K562 (cell line): ENCODE data around the gene DDX54. TPM values are rescaled to one million over a fixed set of nuclear protein-coding genes. Genes with fewer than 3 reads are reported as not detected.

Source experiments
- BACH1 ChIP-seq: fragments of 200-800 bp; sonication (Bioruptor generic); IDR thresholded peaks from 2 replicates; pipeline ENCODE4 v1.6.1; 2016; ENCODE audit warnings: missing genetic modification characterization, missing compliant biosample characterization
- BCOR ChIP-seq: fragments of 450-650 bp; IDR thresholded peaks from 2 replicates; pipeline ENCODE4 v1.6.1; 2016
- ESRRA ChIP-seq: fragments of 450-650 bp; IDR thresholded peaks from 2 replicates; pipeline ENCODE4 v1.6.1; 2014; ENCODE audit warnings: low read depth, mild to moderate bottlenecking, moderate library complexity, borderline replicate concordance
- L3MBTL2 ChIP-seq: fragments of 450-650 bp; IDR thresholded peaks from 2 replicates; pipeline ENCODE4 v1.6.1; 2016; ENCODE audit warnings: mild to moderate bottlenecking, moderate library complexity
- MCM5 ChIP-seq: fragments of 450-650 bp; IDR thresholded peaks from 2 replicates; pipeline ENCODE4 v1.6.1; 2016; ENCODE audit warnings: low read depth
- MTF1 ChIP-seq: fragments of 250-450 bp; sonication (Bioruptor Pico); IDR thresholded peaks from 2 replicates; pipeline ENCODE4 v1.9.0; 2021; ENCODE audit warnings: moderate library complexity, mild to moderate bottlenecking, inconsistent platforms, borderline replicate concordance
- NCOA1 ChIP-seq: fragments of 450-650 bp; IDR thresholded peaks from 2 replicates; pipeline ENCODE4 v1.6.1; 2016; ENCODE audit warnings: low read depth
- RNF2 ChIP-seq: sonication (generic); IDR thresholded peaks from 2 replicates; pipeline ENCODE4 v1.6.1; 2016
- SIN3A ChIP-seq, 2 experiments: fragments of 150-350 bp in 1 of 2; IDR thresholded peaks; 2 replicates each; pipeline ENCODE4 v1.6.1; 2011 to 2016; ENCODE audit warnings: borderline replicate concordance in 2 of 2, low read depth in 2 of 2, low read length in 2 of 2, mild to moderate bottlenecking in 2 of 2, moderate library complexity in 2 of 2; ENCODE audit not compliant: control insufficient read depth in 1 of 2
- TAF7 ChIP-seq: fragments of 450-650 bp; IDR thresholded peaks from 2 replicates; pipeline ENCODE4 v1.6.1; 2016; ENCODE audit warnings: missing genetic modification characterization, missing compliant biosample characterization
- TEAD4 ChIP-seq, 2 experiments: sonication (generic) in 1 of 2; formaldehyde crosslinking in 1 of 2; IDR thresholded peaks; 2 replicates each; pipeline versions ENCODE4 v1.6.1 to v1.8.0; 2012 to 2022; ENCODE audit warnings: borderline replicate concordance in 1 of 2, inconsistent platforms in 1 of 2, low read length in 1 of 2, mild to moderate bottlenecking in 1 of 2, missing genetic modification reagents in 1 of 2
- TGIF2 ChIP-seq: sonication (generic); formaldehyde crosslinking; IDR thresholded peaks from 2 replicates; pipeline ENCODE4 v1.8.1; 2022; ENCODE audit warnings: mild to moderate bottlenecking, missing genetic modification reagents, moderate library complexity
- polyA plus RNA-seq, 8 experiments: library from polyadenylated mRNA; depleted of rRNA in 4 of 8; stranded (reverse) in 5 of 8; unstranded in 3 of 8; fragments of >200 nt; fragmentation: Nextera tagmentation in 2 of 8; fragmentation: Illumina TruSeq in 1 of 8; extraction: Ambion mirVana in 2 of 8; extraction: Trizol in 1 of 8; gene quantifications; 2 replicates each; pipeline versions ENCODE4 v1.2.1 to v1.2.3, GENCODE V29; 2011 to 2014; ENCODE audit warnings: inconsistent platforms in 1 of 8, missing spikeins in 1 of 8
- total RNA-seq, 7 experiments: library from RNA; depleted of rRNA in 6 of 7; stranded (reverse); fragments of >200 nt in 6 of 7; fragmentation: Illumina TruSeq in 2 of 7; extraction: Trizol in 2 of 7; gene quantifications; 2 replicates each; pipeline versions ENCODE4 v1.2.1 to v1.2.3, GENCODE V29; 2011 to 2021; ENCODE audit warnings: low replicate concordance in 1 of 7
- TF ChIP-seq, protein P1 (sequence below), 2 experiments: fragments of 450-650 bp; IDR thresholded peaks; 2 replicates each; pipeline ENCODE4 v1.6.1; 2016; ENCODE audit warnings: mild to moderate bottlenecking in 2 of 2, borderline replicate concordance in 1 of 2, low read depth in 1 of 2, moderate library complexity in 1 of 2
- TF ChIP-seq, protein P2 (sequence below): sonication (generic); formaldehyde crosslinking; IDR thresholded peaks from 2 replicates; pipeline ENCODE4 v1.8.0; 2022; ENCODE audit warnings: mild to moderate bottlenecking, missing genetic modification reagents

Gene DDX54
- total and polyA plus RNA-seq, 9 of the 15 experiments (the other 6 are each of a cell fraction or from before 2014, with no cell fraction given), result 1.4 to 135 (median 51.4) TPM

DNA sequence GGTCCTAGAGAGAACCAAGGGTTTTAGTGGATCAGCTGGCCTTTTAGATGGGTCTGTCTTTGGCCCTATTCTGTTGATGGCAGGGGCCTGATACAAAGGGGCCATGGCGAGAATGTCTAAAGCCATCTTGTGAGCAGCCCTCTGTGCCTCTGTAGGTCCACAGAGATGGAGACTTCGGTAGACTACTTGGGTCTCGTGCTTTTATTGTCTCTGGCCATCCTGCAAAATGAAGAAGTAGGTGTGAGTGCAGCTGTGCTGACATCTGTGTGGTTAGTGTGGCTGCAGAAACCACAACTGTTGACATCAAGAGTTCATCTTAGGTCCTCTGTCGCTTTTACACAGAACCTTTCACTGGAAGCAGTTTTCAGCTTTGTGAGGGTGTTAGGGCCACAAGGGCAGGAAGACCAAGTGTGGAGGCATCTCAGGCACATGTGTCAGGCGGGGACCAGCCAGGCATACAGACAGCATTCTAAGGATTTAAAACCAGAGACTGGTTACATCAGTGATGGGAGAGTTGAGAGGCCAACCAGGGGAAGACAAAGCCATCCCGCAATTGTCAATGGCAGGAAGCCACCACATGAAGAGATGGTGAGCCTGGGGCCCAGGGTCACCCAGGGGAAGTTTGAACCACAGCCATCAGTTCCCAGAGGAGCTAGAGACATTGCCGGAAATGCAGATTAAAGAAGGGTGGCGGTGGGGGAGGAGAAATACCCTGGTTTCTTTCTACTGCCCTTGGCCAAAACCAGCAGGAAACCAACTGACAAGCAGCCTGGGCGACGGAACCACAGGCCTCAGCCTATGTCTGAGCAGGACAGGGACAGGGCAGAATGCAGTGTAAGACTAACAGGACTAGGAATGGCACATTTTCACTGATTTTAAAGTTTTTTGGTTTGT, 23.0 kb upstream of the DDX54 start (continued):
- TF ChIP-seq TAF7 (tag), result no peak
- TF ChIP-seq, protein P1, sequence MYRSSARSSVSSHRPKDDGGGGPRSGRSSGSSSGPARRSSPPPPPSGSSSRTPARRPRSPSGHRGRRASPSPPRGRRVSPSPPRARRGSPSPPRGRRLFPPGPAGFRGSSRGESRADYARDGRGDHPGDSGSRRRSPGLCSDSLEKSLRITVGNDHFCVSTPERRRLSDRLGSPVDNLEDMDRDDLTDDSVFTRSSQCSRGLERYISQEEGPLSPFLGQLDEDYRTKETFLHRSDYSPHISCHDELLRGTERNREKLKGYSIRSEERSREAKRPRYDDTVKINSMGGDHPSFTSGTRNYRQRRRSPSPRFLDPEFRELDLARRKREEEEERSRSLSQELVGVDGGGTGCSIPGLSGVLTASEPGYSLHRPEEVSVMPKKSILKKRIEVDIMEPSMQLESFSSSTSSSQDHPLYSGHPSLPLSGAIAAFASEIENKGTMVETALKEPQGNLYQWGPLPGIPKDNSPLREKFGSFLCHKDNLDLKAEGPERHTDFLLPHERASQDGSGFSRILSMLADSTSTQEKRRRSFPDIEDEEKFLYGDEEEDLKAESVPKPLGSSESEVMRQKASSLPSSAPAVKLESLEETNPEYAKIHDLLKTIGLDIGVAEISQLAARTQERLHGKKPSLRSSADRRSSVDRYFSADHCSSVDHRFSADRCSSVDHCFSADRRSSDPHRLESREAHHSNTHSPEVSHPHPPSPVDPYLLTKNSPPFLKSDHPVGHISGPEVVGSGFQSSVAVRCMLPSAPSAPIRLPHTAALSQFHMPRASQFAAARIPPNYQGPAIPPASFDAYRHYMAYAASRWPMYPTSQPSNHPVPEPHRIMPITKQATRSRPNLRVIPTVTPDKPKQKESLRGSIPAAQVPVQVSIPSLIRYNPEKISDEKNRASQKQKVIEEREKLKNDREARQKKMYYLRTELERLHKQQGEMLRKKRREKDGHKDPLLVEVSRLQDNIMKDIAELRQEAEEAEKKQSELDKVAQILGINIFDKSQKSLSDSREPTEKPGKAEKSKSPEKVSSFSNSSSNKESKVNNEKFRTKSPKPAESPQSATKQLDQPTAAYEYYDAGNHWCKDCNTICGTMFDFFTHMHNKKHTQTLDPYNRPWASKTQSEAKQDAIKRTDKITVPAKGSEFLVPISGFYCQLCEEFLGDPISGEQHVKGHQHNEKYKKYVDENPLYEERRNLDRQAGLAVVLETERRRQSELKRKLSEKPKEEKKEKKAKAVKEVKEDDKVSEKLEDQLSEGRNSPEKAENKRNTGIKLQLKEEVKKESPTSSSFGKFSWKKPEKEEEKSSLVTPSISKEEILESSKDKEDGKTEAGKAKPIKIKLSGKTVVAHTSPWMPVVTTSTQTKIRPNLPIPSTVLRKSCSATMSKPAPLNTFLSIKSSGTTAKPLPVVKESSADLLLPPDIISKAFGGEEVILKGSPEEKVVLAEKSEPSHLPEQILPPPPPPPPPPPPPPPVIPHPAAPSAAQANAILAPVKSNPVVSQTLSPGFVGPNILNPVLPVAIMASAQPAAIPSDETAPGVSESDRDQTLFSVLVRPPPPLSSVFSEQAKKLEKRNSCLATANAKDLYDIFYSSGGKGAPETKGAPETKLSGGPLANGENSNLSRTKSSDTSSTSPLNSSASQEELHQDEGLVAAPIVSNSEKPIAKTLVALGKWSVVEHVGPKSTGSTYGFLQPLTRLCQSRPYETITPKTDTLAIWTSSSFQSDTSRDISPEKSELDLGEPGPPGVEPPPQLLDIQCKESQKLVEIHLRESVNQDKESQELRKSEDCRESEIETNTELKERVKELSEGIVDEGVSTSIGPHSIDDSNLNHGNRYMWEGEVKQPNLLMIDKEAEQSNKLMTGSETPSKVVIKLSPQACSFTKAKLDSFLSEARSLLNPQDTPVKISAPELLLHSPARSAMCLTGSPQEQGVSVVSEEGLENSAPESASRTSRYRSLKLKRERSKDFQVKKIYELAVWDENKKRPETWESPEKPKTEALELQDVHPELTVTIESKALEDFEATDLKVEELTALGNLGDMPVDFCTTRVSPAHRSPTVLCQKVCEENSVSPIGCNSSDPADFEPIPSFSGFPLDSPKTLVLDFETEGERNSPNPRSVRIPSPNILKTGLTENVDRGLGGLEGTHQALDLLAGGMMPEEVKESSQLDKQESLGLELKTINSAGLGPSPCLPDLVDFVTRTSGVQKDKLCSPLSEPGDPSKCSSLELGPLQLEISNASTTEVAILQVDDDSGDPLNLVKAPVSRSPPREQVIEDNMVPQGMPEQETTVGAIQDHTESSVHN (IDR thresholded peaks at IDR 0.05; ENCODE audit: borderline replicate concordance in 1 of 2, low read depth in 1 of 2), result peak in 1 of 2 experiments; percentile 81; a peak in 2 of 4 replicates
- peak; percentile 56; the same call in 1 of the 2 replicates for TF ChIP-seq NCOA1
- TF ChIP-seq, protein P2, sequence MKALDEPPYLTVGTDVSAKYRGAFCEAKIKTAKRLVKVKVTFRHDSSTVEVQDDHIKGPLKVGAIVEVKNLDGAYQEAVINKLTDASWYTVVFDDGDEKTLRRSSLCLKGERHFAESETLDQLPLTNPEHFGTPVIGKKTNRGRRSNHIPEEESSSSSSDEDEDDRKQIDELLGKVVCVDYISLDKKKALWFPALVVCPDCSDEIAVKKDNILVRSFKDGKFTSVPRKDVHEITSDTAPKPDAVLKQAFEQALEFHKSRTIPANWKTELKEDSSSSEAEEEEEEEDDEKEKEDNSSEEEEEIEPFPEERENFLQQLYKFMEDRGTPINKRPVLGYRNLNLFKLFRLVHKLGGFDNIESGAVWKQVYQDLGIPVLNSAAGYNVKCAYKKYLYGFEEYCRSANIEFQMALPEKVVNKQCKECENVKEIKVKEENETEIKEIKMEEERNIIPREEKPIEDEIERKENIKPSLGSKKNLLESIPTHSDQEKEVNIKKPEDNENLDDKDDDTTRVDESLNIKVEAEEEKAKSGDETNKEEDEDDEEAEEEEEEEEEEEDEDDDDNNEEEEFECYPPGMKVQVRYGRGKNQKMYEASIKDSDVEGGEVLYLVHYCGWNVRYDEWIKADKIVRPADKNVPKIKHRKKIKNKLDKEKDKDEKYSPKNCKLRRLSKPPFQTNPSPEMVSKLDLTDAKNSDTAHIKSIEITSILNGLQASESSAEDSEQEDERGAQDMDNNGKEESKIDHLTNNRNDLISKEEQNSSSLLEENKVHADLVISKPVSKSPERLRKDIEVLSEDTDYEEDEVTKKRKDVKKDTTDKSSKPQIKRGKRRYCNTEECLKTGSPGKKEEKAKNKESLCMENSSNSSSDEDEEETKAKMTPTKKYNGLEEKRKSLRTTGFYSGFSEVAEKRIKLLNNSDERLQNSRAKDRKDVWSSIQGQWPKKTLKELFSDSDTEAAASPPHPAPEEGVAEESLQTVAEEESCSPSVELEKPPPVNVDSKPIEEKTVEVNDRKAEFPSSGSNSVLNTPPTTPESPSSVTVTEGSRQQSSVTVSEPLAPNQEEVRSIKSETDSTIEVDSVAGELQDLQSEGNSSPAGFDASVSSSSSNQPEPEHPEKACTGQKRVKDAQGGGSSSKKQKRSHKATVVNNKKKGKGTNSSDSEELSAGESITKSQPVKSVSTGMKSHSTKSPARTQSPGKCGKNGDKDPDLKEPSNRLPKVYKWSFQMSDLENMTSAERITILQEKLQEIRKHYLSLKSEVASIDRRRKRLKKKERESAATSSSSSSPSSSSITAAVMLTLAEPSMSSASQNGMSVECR (CRISPR knock-in tag), result peak; percentile 52; the same call in 1 of the 2 replicates
- TF ChIP-seq TEAD4 (IDR thresholded peaks at IDR 0.05; ENCODE audit: low read length), result peak; percentile 68; the same call in 1 of the 2 replicates
- TF ChIP-seq TEAD4 (CRISPR knock-in tag; IDR thresholded peaks at IDR 0.05; ENCODE audit: borderline replicate concordance), result no peak
- no peak for TF ChIP-seq MCM5
- peak; percentile 88 for TF ChIP-seq L3MBTL2
- no peak for TF ChIP-seq BCOR
- peak; percentile 57; the same call in 1 of the 2 replicates for TF ChIP-seq RNF2
- TF ChIP-seq MTF1, result no peak
- no peak for TF ChIP-seq TGIF2 (CRISPR knock-in tag)
- peak; percentile 36; the same call in 1 of the 2 replicates for TF ChIP-seq BACH1 (tag)
- peak; percentile 94; the same call in 1 of the 2 replicates for TF ChIP-seq ESRRA
- TF ChIP-seq SIN3A (IDR thresholded peaks at IDR 0.05; ENCODE audit: borderline replicate concordance in 2 of 2, control insufficient read depth in 1 of 2, low read depth in 2 of 2, low read length in 2 of 2), result no peak
